Measurements from ENCODE around the gene TLR1. TPM values are rescaled to one million over a fixed set of nuclear protein-coding genes. Genes with fewer than 3 reads are reported as not detected.

The TLR1 gene
- total RNA-seq, 2 experiments from 2014 or later, result 14.9 to 17.2 TPM

- H3K27me3 Mint-ChIP-seq, result no peaks in the 10 kb centered on the region
- H3K9me3 Mint-ChIP-seq, result peaks cover 20% of the 10 kb centered on the region
- no peak for ATAC-seq (ENCODE audit: low read depth)
- no peak overlapping the region for H3K4me3 Mint-ChIP-seq
- H3K4me1 Mint-ChIP-seq, result peaks cover 17% of the 10 kb centered on the region
- no peak overlapping the region for H3K27ac Mint-ChIP-seq
- DNase-seq, result no peak
- POLR2A ChIA-PET, result no interaction called here
- peaks cover 72% of the 10 kb centered on the region for H3K36me3 Mint-ChIP-seq
Measured at GRCh38 chr4:38800366-38800765, 4.2 kb downstream of the TLR1 start.

DNA sequence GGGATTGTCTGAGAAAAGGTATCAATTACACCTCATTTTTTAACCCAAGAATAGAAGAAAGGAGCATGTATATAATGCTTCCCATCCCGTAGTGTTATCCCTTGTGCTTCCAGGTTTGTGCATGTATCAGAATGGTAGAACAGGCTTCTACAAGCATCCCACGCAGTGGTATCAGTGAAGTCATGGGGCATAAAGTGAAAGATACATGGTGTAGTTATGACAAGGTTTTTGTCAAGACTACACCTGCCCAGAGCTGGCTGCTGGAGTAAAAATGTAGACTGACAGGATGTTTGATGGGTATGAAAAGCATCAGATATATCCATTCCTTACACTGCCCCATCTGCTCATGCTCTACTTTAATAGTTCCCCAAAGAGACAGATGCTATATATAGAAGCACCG is 9.5 kb downstream of the TLR1 start:
- Mint-ChIP-seq H3K27me3 (no peaks in the 10 kb centered on the region), H3K27ac (no peak overlapping the region), H3K4me1 (peaks cover 14% of the 10 kb centered on the region), H3K9me3 (peaks cover 23% of the 10 kb centered on the region), H3K36me3 (peaks cover 65% of the 10 kb centered on the region), H3K4me3 (no peak overlapping the region)
- no peak for DNase-seq
- no peak for ATAC-seq (ENCODE audit: low read depth)
- POLR2A ChIA-PET, result no interaction called here

DNA sequence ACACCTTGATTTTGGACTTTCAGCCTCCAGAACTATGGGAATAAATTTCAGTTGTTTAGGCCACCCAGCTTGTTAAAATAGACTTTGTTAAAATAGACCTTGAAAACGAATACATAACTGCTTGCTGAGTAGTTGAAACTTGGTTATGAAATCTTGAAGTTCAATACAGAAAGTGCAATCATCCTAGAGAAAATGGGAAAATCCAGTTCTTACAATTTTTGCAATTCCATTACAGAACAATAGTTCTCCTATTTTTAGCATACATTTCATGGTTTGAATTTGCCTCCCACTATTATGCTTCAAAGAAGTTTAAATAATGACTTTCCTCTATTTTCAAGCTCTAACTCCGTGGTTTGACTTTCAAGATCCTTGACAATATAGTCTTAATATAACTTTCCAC is 10.5 kb downstream of the TLR1 start:
- no peak for DNase-seq
- Mint-ChIP-seq H3K4me3 (no peak overlapping the region), H3K27ac (no peak overlapping the region), H3K4me1 (peaks cover 15% of the 10 kb centered on the region), H3K36me3 (peaks cover 59% of the 10 kb centered on the region), H3K9me3 (peaks cover 19% of the 10 kb centered on the region), H3K27me3 (no peaks in the 10 kb centered on the region)
- ATAC-seq (ENCODE audit: low read depth), result no peak
- POLR2A ChIA-PET, result no interaction called here

DNA sequence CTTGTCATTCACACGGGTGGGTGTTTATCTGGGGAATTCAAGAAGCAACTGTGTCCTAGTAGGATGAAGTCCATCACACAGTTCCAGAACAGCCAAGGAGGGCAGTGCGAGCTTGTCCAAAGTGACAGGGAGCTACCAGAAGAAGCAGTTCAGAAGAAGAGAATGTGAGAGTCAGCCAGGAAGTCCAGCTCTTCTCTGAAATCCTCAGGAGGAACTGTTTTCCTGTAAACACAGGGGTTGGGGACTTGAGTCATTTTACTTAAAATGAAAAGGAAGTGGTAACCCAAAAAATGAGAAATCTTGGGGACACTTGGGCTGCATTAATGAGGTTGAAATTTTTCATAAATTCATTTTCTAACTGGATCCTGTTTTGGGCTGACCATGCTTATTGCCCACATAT is 13.6 kb downstream of the TLR1 start:
- H3K4me3 Mint-ChIP-seq, result peak overlapping the region; percentile 50
- peaks cover 15% of the 10 kb centered on the region for H3K9me3 Mint-ChIP-seq
- peaks cover 1% of the 10 kb centered on the region for H3K27me3 Mint-ChIP-seq
- H3K36me3 Mint-ChIP-seq, result peaks cover 38% of the 10 kb centered on the region
- ATAC-seq (ENCODE audit: low read depth) (peak; percentile 45), DNase-seq (no peak)
- H3K4me1 Mint-ChIP-seq, result peaks cover 17% of the 10 kb centered on the region
- POLR2A ChIA-PET, result interaction anchor here (0.6 to 2.0 kb wide), 3 partner anchors 9 to 15 kb away, joined by 3 to 7 read pairs (median 5); partner anchors contain the start of gene TLR1
- H3K27ac Mint-ChIP-seq, result peak overlapping the region; percentile 77

DNA sequence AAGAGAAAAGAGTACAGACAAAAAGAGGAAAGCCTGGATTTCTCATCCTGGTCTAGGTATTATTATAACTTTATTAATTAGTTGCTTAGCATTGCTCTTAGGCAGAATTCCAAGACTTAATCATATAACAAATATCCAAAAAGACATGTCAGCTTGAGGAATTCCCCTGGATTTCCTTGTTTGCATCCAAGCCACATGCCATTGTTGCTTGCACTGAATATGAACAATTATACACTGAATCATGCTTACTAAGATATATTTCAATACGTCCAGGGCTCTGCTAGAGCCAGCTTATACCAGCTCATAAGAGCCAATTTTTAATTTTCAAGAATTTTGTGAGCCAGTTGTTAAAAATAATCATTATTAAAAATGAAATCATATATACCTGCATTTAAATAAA is 16.3 kb downstream of the TLR1 start:
- Mint-ChIP-seq H3K27me3 (peaks cover 1% of the 10 kb centered on the region), H3K27ac (no peak overlapping the region), H3K9me3 (peaks cover 6% of the 10 kb centered on the region), H3K4me1 (peaks cover 17% of the 10 kb centered on the region), H3K4me3 (no peak overlapping the region), H3K36me3 (peaks cover 14% of the 10 kb centered on the region)
- POLR2A ChIA-PET, result no interaction called here
- ATAC-seq (ENCODE audit: low read depth) (no peak), DNase-seq (no peak)

GRCh38 chr4:38787693-38788092 is 16.9 kb downstream of the TLR1 start:
- POLR2A ChIA-PET, result no interaction called here

DNA sequence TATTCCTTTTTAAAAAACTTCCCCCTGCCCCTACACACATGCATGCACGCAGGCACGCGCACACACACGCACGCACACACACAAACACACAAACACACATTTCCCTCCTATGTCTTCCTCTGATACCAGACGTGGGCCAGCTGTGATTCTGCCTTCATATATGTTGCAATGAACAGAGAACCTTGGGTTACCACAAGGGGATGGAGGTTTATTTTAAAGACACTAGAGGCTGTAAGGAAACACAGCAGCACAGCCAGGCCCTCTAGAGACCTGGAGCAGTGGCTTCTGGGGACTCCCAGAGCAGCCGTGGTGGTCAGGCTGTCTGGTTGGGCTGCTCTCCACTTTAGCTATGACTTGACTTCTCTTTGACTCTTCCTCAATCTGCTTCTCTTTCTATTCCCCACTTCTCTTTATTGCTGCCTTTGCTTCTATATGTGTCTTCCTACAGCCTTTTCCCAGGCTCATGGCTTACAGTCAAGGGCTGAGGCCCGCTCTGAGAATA is 18.6 kb downstream of the TLR1 start:
- no peak overlapping the region for H3K27ac Mint-ChIP-seq
- H3K27me3 Mint-ChIP-seq, result peaks cover 3% of the 10 kb centered on the region
- no peak overlapping the region for H3K4me3 Mint-ChIP-seq
- DNase-seq (no peak), ATAC-seq (ENCODE audit: low read depth) (no peak)
- H3K9me3 Mint-ChIP-seq, result peaks cover 4% of the 10 kb centered on the region
- H3K36me3 Mint-ChIP-seq, result peaks cover 10% of the 10 kb centered on the region
- peaks cover 9% of the 10 kb centered on the region for H3K4me1 Mint-ChIP-seq
- POLR2A ChIA-PET, result no interaction called here

More at GRCh38 chr4:38787693-38788092, 16.9 kb downstream of the TLR1 start:
- Mint-ChIP-seq H3K27ac (no peak overlapping the region), H3K4me1 (peaks cover 18% of the 10 kb centered on the region), H3K9me3 (peaks cover 6% of the 10 kb centered on the region), H3K27me3 (peaks cover 3% of the 10 kb centered on the region), H3K36me3 (peaks cover 11% of the 10 kb centered on the region), H3K4me3 (no peak overlapping the region)
- no peak for DNase-seq
- ATAC-seq (ENCODE audit: low read depth), result no peak

- POLR2A ChIA-PET, result no interaction called here
- H3K9me3 Mint-ChIP-seq, result peaks cover 4% of the 10 kb centered on the region
- H3K27ac Mint-ChIP-seq, result no peak overlapping the region
- H3K36me3 Mint-ChIP-seq, result peaks cover 5% of the 10 kb centered on the region
- ATAC-seq (ENCODE audit: low read depth) (no peak), DNase-seq (no peak)
- no peak overlapping the region for H3K4me3 Mint-ChIP-seq
- peaks cover 3% of the 10 kb centered on the region for H3K27me3 Mint-ChIP-seq
- peaks cover 5% of the 10 kb centered on the region for H3K4me1 Mint-ChIP-seq
Measured at GRCh38 chr4:38785041-38785790, 19.4 kb downstream of the TLR1 start.

GRCh38 chr4:38784141-38784540 is 20.4 kb downstream of the TLR1 start:
- DNase-seq, result no peak
- no peaks in the 10 kb centered on the region for H3K36me3 Mint-ChIP-seq
- POLR2A ChIA-PET, result no interaction called here
- ATAC-seq (ENCODE audit: low read depth), result no peak
- peaks cover 3% of the 10 kb centered on the region for H3K27me3 Mint-ChIP-seq
- H3K4me1 Mint-ChIP-seq, result peaks cover 4% of the 10 kb centered on the region
- H3K9me3 Mint-ChIP-seq, result peaks cover 2% of the 10 kb centered on the region
- H3K4me3 Mint-ChIP-seq, result no peak overlapping the region
- H3K27ac Mint-ChIP-seq, result no peak overlapping the region

DNA sequence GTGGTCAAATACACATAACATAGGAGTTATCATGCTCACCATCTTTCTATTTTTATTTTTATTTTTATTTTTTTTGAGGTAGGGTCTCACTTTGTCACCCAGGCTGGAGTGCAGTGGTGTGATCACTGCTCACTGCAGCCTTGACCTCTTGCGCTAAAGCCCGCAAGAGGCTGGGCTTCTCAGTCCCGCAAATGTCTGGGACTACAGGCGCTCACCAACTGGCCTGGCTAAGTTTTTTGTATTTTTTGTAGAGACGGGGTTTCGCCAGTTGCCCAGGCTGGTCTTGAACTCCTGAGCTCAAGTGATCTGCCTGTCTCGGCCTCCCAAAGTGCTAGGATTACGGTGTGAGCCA is 21.5 kb downstream of the TLR1 start:
- Mint-ChIP-seq H3K4me3 (no peak overlapping the region), H3K27me3 (peaks cover 3% of the 10 kb centered on the region), H3K27ac (no peak overlapping the region), H3K36me3 (no peaks in the 10 kb centered on the region), H3K9me3 (peaks cover 1% of the 10 kb centered on the region), H3K4me1 (peaks cover 4% of the 10 kb centered on the region)
- ATAC-seq (ENCODE audit: low read depth) (no peak), DNase-seq (no peak)
- POLR2A ChIA-PET, result interaction anchor here (0.8 to 1.4 kb wide), 3 partner anchors 18 to 23 kb away, joined by 3 to 6 read pairs (median 3); no protein-coding TSS in a partner anchor

- H3K4me1 Mint-ChIP-seq, result peaks cover 4% of the 10 kb centered on the region
- no peaks in the 10 kb centered on the region for H3K9me3 Mint-ChIP-seq
- POLR2A ChIA-PET, result interaction anchor here (0.6 to 1.4 kb wide), 4 partner anchors 8 to 23 kb away, joined by 3 to 6 read pairs (median 3); no protein-coding TSS in a partner anchor
- peak within 1 kb of the TSS; percentile 49 for H3K4me3 Mint-ChIP-seq
- H3K27ac Mint-ChIP-seq, result no peak within 1 kb of the TSS
- no peaks in the 10 kb centered on the region for H3K36me3 Mint-ChIP-seq
- ATAC-seq (ENCODE audit: low read depth), result peak; percentile 52
- no peak for DNase-seq
- H3K27me3 Mint-ChIP-seq, result peaks cover 2% of the 10 kb centered on the region
Measured at GRCh38 chr4:38782452-38783108, 22.0 kb downstream of the TLR1 start, which contains the start of gene TLR10. Gene TLR10 (minus strand): TSS chr4:38782990. CDS start chr4:38775590, 7,400 bp downstream.

- peaks cover 2% of the 10 kb centered on the region for H3K9me3 Mint-ChIP-seq
- H3K4me1 Mint-ChIP-seq, result peaks cover 4% of the 10 kb centered on the region
- no peak for ATAC-seq (ENCODE audit: low read depth)
- no peak overlapping the region for H3K27ac Mint-ChIP-seq
- peaks cover 2% of the 10 kb centered on the region for H3K27me3 Mint-ChIP-seq
- no peak for DNase-seq
- POLR2A ChIA-PET, result interaction anchor here (0.6 to 1.4 kb wide), 4 partner anchors 9 to 22 kb away, joined by 3 to 6 read pairs (median 3); partner anchors contain the start of gene TLR1
- peaks cover 2% of the 10 kb centered on the region for H3K36me3 Mint-ChIP-seq
- H3K4me3 Mint-ChIP-seq, result no peak overlapping the region
Measured at GRCh38 chr4:38781854-38782261, 22.7 kb downstream of the TLR1 start.

GRCh38 chr4:38780833-38781484 is 23.6 kb downstream of the TLR1 start:
- DNase-seq, result no peak
- Mint-ChIP-seq H3K27me3 (peaks cover 2% of the 10 kb centered on the region), H3K4me1 (peaks cover 2% of the 10 kb centered on the region), H3K27ac (no peak overlapping the region), H3K36me3 (peaks cover 2% of the 10 kb centered on the region), H3K9me3 (peaks cover 2% of the 10 kb centered on the region), H3K4me3 (no peak overlapping the region)
- ATAC-seq (ENCODE audit: low read depth), result no peak
- POLR2A ChIA-PET, result interaction anchor here (0.5 to 1.4 kb wide), 4 partner anchors 23 to 647 kb away, joined by 3 read pairs; partner anchors contain the start of gene TLR1
